H1 (cell line): ENCODE data around the gene PREX1. TPM values are rescaled to one million over a fixed set of nuclear protein-coding genes. Genes with fewer than 3 reads are reported as not detected.

Experiments used
- CTCF ChIA-PET: fragments of 300-600 bp; sonication (Branson Sonifier 250); formaldehyde crosslinking; loops from one replicate; lab custom pipeline; 2021; ENCODE audit not compliant: partially characterized antibody; lab: Charles Lee
- POLR2A ChIA-PET: fragments of 300-600 bp; sonication (Branson Sonifier 250); formaldehyde crosslinking; loops from one replicate; lab custom pipeline; 2021; ENCODE audit warnings: inconsistent platforms; ENCODE audit not compliant: partially characterized antibody; lab: Charles Lee
- DNase-seq, 2 experiments: peaks; one replicate each; pipeline versions ENCODE4 v3.0.0 to v3.0.0-alpha.2; 2010 to 2022; ENCODE audit warnings: low spot score in 2 of 2, low read depth in 1 of 2, mixed read lengths in 1 of 2
- FAIRE-seq: peaks from 2 replicates; lab custom pipeline; 2011; peaks lifted over from hg19 to GRCh38; lab: Jason Lieb, UNC
- H2AFZ ChIP-seq: 2 replicates; pipeline ENCODE4 v1.8.1; 2012; ENCODE audit warnings: low read length, inconsistent platforms
- H2AK5ac ChIP-seq: 2 replicates; pipeline ENCODE4 v1.6.1; 2013; ENCODE audit warnings: low read depth, low read length
- H2BK120ac ChIP-seq: replicated peaks from 2 replicates; pipeline ENCODE3; 2013; ENCODE audit warnings: low read depth, low read length, inconsistent platforms
- H2BK12ac ChIP-seq: 2 replicates; pipeline ENCODE4 v1.6.1; 2013; ENCODE audit warnings: low read depth, low read length
- H2BK15ac ChIP-seq: 2 replicates; pipeline ENCODE4 v1.6.1; 2013; ENCODE audit warnings: low read length
- H2BK20ac ChIP-seq: 2 replicates; pipeline ENCODE4 v1.6.1; 2013; ENCODE audit warnings: low read length
- H2BK5ac ChIP-seq: 2 replicates; pipeline ENCODE4 v1.6.1; 2013; ENCODE audit warnings: low read depth, low read length
- H3K14ac ChIP-seq: 2 replicates; pipeline ENCODE4 v1.6.1; 2013; ENCODE audit warnings: inconsistent platforms; ENCODE audit not compliant: insufficient read length
- H3K18ac ChIP-seq: 2 replicates; pipeline ENCODE4 v1.6.1; 2013; ENCODE audit warnings: low read length; ENCODE audit errors: extremely low read depth
- H3K23ac ChIP-seq: 2 replicates; pipeline ENCODE4 v1.6.1; 2013; ENCODE audit warnings: inconsistent platforms; ENCODE audit not compliant: insufficient read length
- H3K23me2 ChIP-seq: 2 replicates; pipeline ENCODE4 v1.6.1; 2013; ENCODE audit warnings: low read depth, low read length
- H3K27ac ChIP-seq: 2 replicates; pipeline ENCODE4 v1.6.1; 2011; ENCODE audit warnings: low read depth, low read length, inconsistent platforms
- H3K27me3 ChIP-seq, 4 experiments: replicated peaks in 1 of 4; 1 replicate in 1 of 4; 2 replicates in 3 of 4; pipeline versions ENCODE4 v1.6.1 to v1.8.1; 2011 to 2013; ENCODE audit warnings: low read length in 3 of 4, mild to moderate bottlenecking in 3 of 4, inconsistent platforms in 2 of 4, mixed read lengths in 2 of 4, moderate library complexity in 1 of 4; ENCODE audit not compliant: control insufficient read depth in 3 of 4, insufficient read depth in 3 of 4; ENCODE audit errors: extremely low read depth in 1 of 4
- H3K36me3 ChIP-seq, 4 experiments: 2 replicates each; pipeline versions ENCODE4 v1.6.1 to v1.8.1; 2011 to 2013; ENCODE audit warnings: mild to moderate bottlenecking in 4 of 4, low read length in 3 of 4, moderate library complexity in 2 of 4, control low read depth in 1 of 4, inconsistent platforms in 1 of 4; ENCODE audit not compliant: insufficient read depth in 4 of 4, control insufficient read depth in 2 of 4
- H3K4ac ChIP-seq: replicated peaks from 2 replicates; pipeline ENCODE3; 2013; ENCODE audit warnings: low read length, low read depth, mixed read lengths, inconsistent platforms; ENCODE audit not compliant: insufficient read length
- H3K4me1 ChIP-seq, 4 experiments: replicated peaks in 1 of 4; 1 replicate in 1 of 4; 2 replicates in 3 of 4; pipeline versions ENCODE4 v1.6.1 to v1.8.1; 2011 to 2013; ENCODE audit warnings: low read length in 3 of 4, inconsistent platforms in 2 of 4, mixed read lengths in 1 of 4; ENCODE audit not compliant: insufficient read depth in 4 of 4, control insufficient read depth in 3 of 4
- H3K4me2 ChIP-seq, 2 experiments: 2 replicates each; pipeline versions ENCODE4 v1.6.1 to v1.8.1; 2011 to 2013; ENCODE audit warnings: low read depth in 2 of 2, low read length in 2 of 2, control low read depth in 1 of 2, inconsistent platforms in 1 of 2, mild to moderate bottlenecking in 1 of 2; ENCODE audit not compliant: insufficient read depth in 1 of 2
- H3K4me3 ChIP-seq, 4 experiments: fragments of 200-600, 300-600 bp in 1 of 4; sonication (generic), shearing (Covaris generic), sonication (Bioruptor Twin) in 1 of 4; 2 replicates each; pipeline versions ENCODE4 v1.5.1 to v1.8.1; 2011 to 2016; ENCODE audit warnings: low read length in 4 of 4, low read depth in 3 of 4, control low read depth in 2 of 4, inconsistent platforms in 2 of 4, mild to moderate bottlenecking in 2 of 4, mixed read lengths in 1 of 4, moderate library complexity in 1 of 4; ENCODE audit not compliant: insufficient read depth in 2 of 4; ENCODE audit errors: extremely low read depth in 1 of 4
- H3K56ac ChIP-seq: replicated peaks from 2 replicates; pipeline ENCODE3; 2013; ENCODE audit warnings: low read depth, mild to moderate bottlenecking, mixed read lengths, low read length, inconsistent platforms; ENCODE audit not compliant: insufficient read length
- H3K79me1 ChIP-seq: 2 replicates; pipeline ENCODE4 v1.6.1; 2013; ENCODE audit warnings: low read depth, low read length, control low read depth
- H3K79me2 ChIP-seq, 2 experiments: 2 replicates each; pipeline versions ENCODE4 v1.6.1 to v1.8.1; 2012 to 2013; ENCODE audit warnings: low read length in 2 of 2, mild to moderate bottlenecking in 2 of 2, inconsistent platforms in 1 of 2; ENCODE audit not compliant: insufficient read depth in 2 of 2, control insufficient read depth in 1 of 2
- H3K9ac ChIP-seq, 4 experiments: replicated peaks in 1 of 4; 1 replicate in 1 of 4; 2 replicates in 3 of 4; pipeline versions ENCODE4 v1.6.1 to v1.8.1; 2011 to 2013; ENCODE audit warnings: low read depth in 3 of 4, low read length in 3 of 4, control low read depth in 2 of 4, mild to moderate bottlenecking in 2 of 4, moderate library complexity in 2 of 4, inconsistent platforms in 1 of 4; ENCODE audit errors: extremely low read depth in 1 of 4
- H3K9me3 ChIP-seq, 2 experiments: 2 replicates each; pipeline versions ENCODE4 v1.6.1 to v1.8.1; 2012 to 2013; ENCODE audit warnings: mild to moderate bottlenecking in 2 of 2, moderate library complexity in 2 of 2, control low read depth in 1 of 2, inconsistent platforms in 1 of 2, low read depth in 1 of 2, low read length in 1 of 2, mixed read lengths in 1 of 2; ENCODE audit not compliant: insufficient read depth in 2 of 2
- H4K20me1 ChIP-seq, 2 experiments: replicated peaks in 1 of 2; 2 replicates each; pipeline versions ENCODE3 to v1.8.1; 2011 to 2013; ENCODE audit warnings: inconsistent platforms in 2 of 2, low read length in 2 of 2, mild to moderate bottlenecking in 1 of 2; ENCODE audit not compliant: insufficient read depth in 2 of 2, control insufficient read depth in 1 of 2
- H4K5ac ChIP-seq: 2 replicates; pipeline ENCODE4 v1.6.1; 2013; ENCODE audit warnings: low read length, low read depth, mixed read lengths, inconsistent platforms; ENCODE audit not compliant: insufficient read length
- H4K8ac ChIP-seq: 2 replicates; pipeline ENCODE4 v1.8.0; 2013; ENCODE audit warnings: mild to moderate bottlenecking, moderate library complexity, low read length, inconsistent platforms; ENCODE audit not compliant: insufficient read depth; ENCODE audit errors: extremely low read depth
- H4K91ac ChIP-seq: replicated peaks from 2 replicates; pipeline ENCODE3; 2013; ENCODE audit warnings: low read length, mixed read lengths, inconsistent platforms; ENCODE audit not compliant: insufficient read length
- CREB1 ChIP-seq: IDR thresholded peaks from 2 replicates; pipeline ENCODE4 v1.6.1; 2012; ENCODE audit warnings: inconsistent platforms
- WGBS, 2 experiments: shearing (Covaris generic) in 1 of 2; methylation state at CpG; one replicate each; pipeline versions ENCODE4 v1.1.6 to v1.1.7; 2013 to 2015; ENCODE audit warnings: low lambda C conversion rate in 2 of 2, mixed read lengths in 2 of 2, inconsistent platforms in 1 of 2, low coverage in 1 of 2, missing lambda C conversion rate in 1 of 2; ENCODE audit not compliant: insufficient replicate concordance in 2 of 2, insufficient coverage in 1 of 2, insufficient read length in 1 of 2; ENCODE audit errors: extremely low coverage in 1 of 2, missing lambda C conversion rate in 1 of 2; 5-methylcytosine and 5-hydroxymethylcytosine counted together
- polyA plus RNA-seq, 7 experiments: library from polyadenylated mRNA; depleted of rRNA in 3 of 7; stranded (reverse) in 5 of 7; unstranded in 2 of 7; fragments of >200 nt in 5 of 7; fragments of 200-250 nt in 2 of 7; gene quantifications; 1 replicate in 5 of 7; 2 replicates in 1 of 7; 4 replicates in 1 of 7; pipeline versions ENCODE4 v1.2.1 to v1.2.3, GENCODE V29; 2011 to 2013; ENCODE audit warnings: missing spikeins in 2 of 7, mixed read lengths in 2 of 7
- total RNA-seq: library from RNA; stranded (reverse); fragmentation: NEBNext Ultra II Directional; extraction: Animal tissue kit (Norgen Biotek cat#: 25700); gene quantifications from 2 replicates; pipeline ENCODE4 v1.2.1, GENCODE V29; 2021
- TF ChIP-seq, protein P1 (sequence below): IDR thresholded peaks from 2 replicates; pipeline ENCODE4 v1.6.1; 2011; ENCODE audit warnings: low read depth, mild to moderate bottlenecking, low read length; ENCODE audit not compliant: insufficient read depth

The PREX1 gene
- total and polyA plus RNA-seq, 2 of the 8 experiments (the other 6 are each of a cell fraction or from before 2014, with no cell fraction given) = 10.7 to 12.8 TPM

DNA sequence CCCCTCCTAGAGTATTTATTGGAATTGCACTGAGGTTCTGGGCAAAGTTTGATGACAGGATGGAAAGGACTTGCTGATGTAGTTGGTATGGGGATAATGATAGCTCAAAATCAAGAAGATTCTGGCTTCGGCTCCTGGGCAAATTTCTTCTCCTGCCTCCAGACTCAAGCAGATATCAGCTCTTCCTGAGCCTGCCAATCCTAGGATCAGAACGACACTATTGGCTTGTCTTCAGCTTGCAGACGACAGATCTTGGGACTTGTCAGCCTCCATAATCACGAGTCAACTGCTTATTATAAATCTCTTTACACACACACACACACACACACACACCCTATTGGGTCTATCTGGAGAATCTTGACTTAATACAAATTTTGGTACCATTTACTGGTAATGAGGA, 131.1 kb downstream of the PREX1 start:
- no peaks in the 10 kb centered on the region for H3K79me1 ChIP-seq
- no peaks in the 10 kb centered on the region for H3K27me3 ChIP-seq
- DNase-seq = no peak
- no peak overlapping the region for H3K18ac ChIP-seq
- ChIA-PET POLR2A (no interaction called here), CTCF (interaction anchor here (1.5 to 16.7 kb wide), 4 partner anchors 9 to 62 kb away, joined by 4 to 186 read pairs (median 22); no protein-coding TSS in a partner anchor)
- no peak overlapping the region for H3K27ac ChIP-seq
- H3K4ac ChIP-seq = no peak overlapping the region
- no peak overlapping the region for H2BK120ac ChIP-seq
- no peak overlapping the region for H4K5ac ChIP-seq
- FAIRE-seq = no peak
- H3K4me2 ChIP-seq = no peak overlapping the region
- H3K23me2 ChIP-seq = peaks cover 3% of the 10 kb centered on the region; the same call in 1 of the 2 replicates
- WGBS, 2 experiments = 86% methylated on average over 4 of the region's 4 CpGs; no CpG with 5 or more reads in 1 of the 2 experiments
- no peak overlapping the region for H3K56ac ChIP-seq
- H3K79me2 ChIP-seq = no peaks in the 10 kb centered on the region
- H2BK20ac ChIP-seq = no peak overlapping the region
- no peak for TF ChIP-seq CREB1
- TF ChIP-seq, protein P1, sequence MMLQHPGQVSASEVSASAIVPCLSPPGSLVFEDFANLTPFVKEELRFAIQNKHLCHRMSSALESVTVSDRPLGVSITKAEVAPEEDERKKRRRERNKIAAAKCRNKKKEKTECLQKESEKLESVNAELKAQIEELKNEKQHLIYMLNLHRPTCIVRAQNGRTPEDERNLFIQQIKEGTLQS = no peak
- no peak overlapping the region for H2AK5ac ChIP-seq
- no peak overlapping the region for H4K91ac ChIP-seq
- H2BK12ac ChIP-seq = no peak overlapping the region
- no peaks in the 10 kb centered on the region; a peak in 1 of 8 replicates for H3K36me3 ChIP-seq
- H3K4me3 ChIP-seq = no peak overlapping the region
- no peak overlapping the region for H3K14ac ChIP-seq
- no peak overlapping the region for H3K9ac ChIP-seq
- H3K9me3 ChIP-seq = no peaks in the 10 kb centered on the region
- H4K20me1 ChIP-seq = no peaks in the 10 kb centered on the region
- H2BK15ac ChIP-seq = no peak overlapping the region
- no peak overlapping the region for H2BK5ac ChIP-seq
- no peak overlapping the region for H2AFZ ChIP-seq
- H3K4me1 ChIP-seq = no peaks in the 10 kb centered on the region
- no peak overlapping the region for H4K8ac ChIP-seq
- no peak overlapping the region for H3K23ac ChIP-seq
